Activated naive CD4-positive, alpha-beta T cell treated with anti-CD3 and anti-CD28 coated beads, Interleukin-2, amount 50 U/mL, for 24 hours (primary cell): Measurements from ENCODE around the gene TMEM132D.

ENCODE experiments used
- H3K27ac Mint-ChIP-seq: one replicate; pipeline ENCODE4 v1.8.0; 2021; ENCODE audit warnings: mild to moderate bottlenecking, mixed read lengths
- H3K27me3 Mint-ChIP-seq: one replicate; pipeline ENCODE4 v1.8.0; 2021; ENCODE audit warnings: mixed read lengths
- H3K36me3 Mint-ChIP-seq: one replicate; pipeline ENCODE4 v1.8.0; 2021; ENCODE audit warnings: mixed read lengths
- H3K4me1 Mint-ChIP-seq: one replicate; pipeline ENCODE4 v1.8.0; 2021; ENCODE audit warnings: mixed read lengths
- H3K4me3 Mint-ChIP-seq: one replicate; pipeline ENCODE4 v1.8.0; 2021; ENCODE audit warnings: mild to moderate bottlenecking, mixed read lengths
- H3K9me3 Mint-ChIP-seq: one replicate; pipeline ENCODE4 v1.8.0; 2021; ENCODE audit warnings: mixed read lengths

The TMEM132D gene

DNA sequence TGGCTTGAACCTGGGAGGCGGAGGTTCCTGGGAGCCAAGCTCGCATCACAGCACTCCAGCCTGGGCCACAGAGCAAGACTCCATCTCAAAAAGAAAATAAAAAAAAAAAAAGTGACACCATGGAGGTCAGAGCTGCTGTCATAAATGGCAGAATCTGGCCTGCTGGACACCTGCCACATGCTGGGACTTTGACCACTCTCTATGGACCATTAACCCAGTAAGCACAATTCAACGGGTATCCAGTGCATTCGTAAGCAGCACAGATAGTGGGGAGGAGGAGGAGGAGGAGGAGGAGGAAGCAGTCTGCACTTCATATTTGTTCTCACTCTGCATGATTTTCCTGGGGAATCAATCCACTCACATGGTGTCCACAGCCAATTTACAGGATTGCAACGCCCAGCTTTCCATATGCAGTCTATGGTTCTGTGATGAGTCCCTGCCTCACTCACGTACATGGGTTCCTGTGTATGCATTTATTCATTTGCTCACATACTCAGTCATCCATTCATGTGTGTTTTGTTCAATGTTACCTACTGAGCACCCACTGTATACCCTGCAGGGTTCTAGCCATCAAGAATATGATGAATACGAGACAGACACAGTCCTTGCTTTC, 723.8 kb downstream of the TMEM132D start:
- Mint-ChIP-seq H3K9me3 (no peaks in the 10 kb centered on the region), H3K4me3 (no peak overlapping the region), H3K36me3 (no peaks in the 10 kb centered on the region), H3K27ac (no peak overlapping the region), H3K4me1 (no peaks in the 10 kb centered on the region), H3K27me3 (no peaks in the 10 kb centered on the region)

- H3K36me3 Mint-ChIP-seq = no peaks in the 10 kb centered on the region
- H3K4me1 Mint-ChIP-seq = no peaks in the 10 kb centered on the region
- H3K27me3 Mint-ChIP-seq = no peaks in the 10 kb centered on the region
- no peak overlapping the region for H3K27ac Mint-ChIP-seq
- peaks cover 14% of the 10 kb centered on the region for H3K9me3 Mint-ChIP-seq
- H3K4me3 Mint-ChIP-seq = no peak overlapping the region
Measured at GRCh38 chr12:129169928-129170327, 733.9 kb downstream of the TMEM132D start.

- peaks cover 8% of the 10 kb centered on the region for H3K9me3 Mint-ChIP-seq
- no peaks in the 10 kb centered on the region for H3K4me1 Mint-ChIP-seq
- H3K27me3 Mint-ChIP-seq = no peaks in the 10 kb centered on the region
- no peak overlapping the region for H3K4me3 Mint-ChIP-seq
- H3K27ac Mint-ChIP-seq = no peak overlapping the region
- no peaks in the 10 kb centered on the region for H3K36me3 Mint-ChIP-seq
Measured at GRCh38 chr12:129163861-129164260, 740.0 kb downstream of the TMEM132D start.

DNA sequence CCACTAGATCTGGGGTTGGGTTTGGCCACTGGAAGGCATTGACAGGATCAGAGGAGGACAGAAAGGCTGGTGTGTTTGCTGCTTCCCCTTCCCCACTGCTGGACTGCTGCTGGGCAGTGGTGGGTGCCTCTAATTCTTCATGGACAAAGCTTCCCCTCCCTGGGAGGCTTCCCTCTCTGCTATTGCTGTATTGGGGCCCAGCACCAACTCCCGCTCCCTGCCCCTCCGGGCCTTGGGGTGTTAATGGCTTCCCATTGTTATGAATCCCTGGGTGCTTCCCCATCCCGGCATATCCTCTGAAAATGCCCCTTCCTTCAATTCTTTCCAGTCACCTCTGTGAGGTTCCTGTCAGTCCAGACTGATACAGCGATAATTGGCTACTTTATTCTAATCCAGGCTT, 740.4 kb downstream of the TMEM132D start:
- Mint-ChIP-seq H3K4me1 (no peaks in the 10 kb centered on the region), H3K9me3 (peaks cover 6% of the 10 kb centered on the region), H3K27me3 (no peaks in the 10 kb centered on the region), H3K27ac (no peak overlapping the region), H3K36me3 (no peaks in the 10 kb centered on the region), H3K4me3 (no peak overlapping the region)

- Mint-ChIP-seq H3K9me3 (peaks cover 7% of the 10 kb centered on the region), H3K4me1 (no peaks in the 10 kb centered on the region), H3K36me3 (no peaks in the 10 kb centered on the region), H3K27me3 (no peaks in the 10 kb centered on the region), H3K4me3 (no peak overlapping the region), H3K27ac (no peak overlapping the region)
Measured at GRCh38 chr12:129162805-129163204, 741.0 kb downstream of the TMEM132D start.

- H3K4me1 Mint-ChIP-seq = no peaks in the 10 kb centered on the region
- no peaks in the 10 kb centered on the region for H3K36me3 Mint-ChIP-seq
- no peak overlapping the region for H3K27ac Mint-ChIP-seq
- no peaks in the 10 kb centered on the region for H3K27me3 Mint-ChIP-seq
- H3K4me3 Mint-ChIP-seq = no peak overlapping the region
- peaks cover 8% of the 10 kb centered on the region for H3K9me3 Mint-ChIP-seq
Measured at GRCh38 chr12:129161511-129161910, 742.3 kb downstream of the TMEM132D start.

GRCh38 chr12:129160282-129160681, 743.5 kb downstream of the TMEM132D start:
- no peaks in the 10 kb centered on the region for H3K27me3 Mint-ChIP-seq
- H3K36me3 Mint-ChIP-seq = no peaks in the 10 kb centered on the region
- H3K4me3 Mint-ChIP-seq = no peak overlapping the region
- H3K4me1 Mint-ChIP-seq = no peaks in the 10 kb centered on the region
- H3K27ac Mint-ChIP-seq = no peak overlapping the region
- H3K9me3 Mint-ChIP-seq = peaks cover 8% of the 10 kb centered on the region

DNA sequence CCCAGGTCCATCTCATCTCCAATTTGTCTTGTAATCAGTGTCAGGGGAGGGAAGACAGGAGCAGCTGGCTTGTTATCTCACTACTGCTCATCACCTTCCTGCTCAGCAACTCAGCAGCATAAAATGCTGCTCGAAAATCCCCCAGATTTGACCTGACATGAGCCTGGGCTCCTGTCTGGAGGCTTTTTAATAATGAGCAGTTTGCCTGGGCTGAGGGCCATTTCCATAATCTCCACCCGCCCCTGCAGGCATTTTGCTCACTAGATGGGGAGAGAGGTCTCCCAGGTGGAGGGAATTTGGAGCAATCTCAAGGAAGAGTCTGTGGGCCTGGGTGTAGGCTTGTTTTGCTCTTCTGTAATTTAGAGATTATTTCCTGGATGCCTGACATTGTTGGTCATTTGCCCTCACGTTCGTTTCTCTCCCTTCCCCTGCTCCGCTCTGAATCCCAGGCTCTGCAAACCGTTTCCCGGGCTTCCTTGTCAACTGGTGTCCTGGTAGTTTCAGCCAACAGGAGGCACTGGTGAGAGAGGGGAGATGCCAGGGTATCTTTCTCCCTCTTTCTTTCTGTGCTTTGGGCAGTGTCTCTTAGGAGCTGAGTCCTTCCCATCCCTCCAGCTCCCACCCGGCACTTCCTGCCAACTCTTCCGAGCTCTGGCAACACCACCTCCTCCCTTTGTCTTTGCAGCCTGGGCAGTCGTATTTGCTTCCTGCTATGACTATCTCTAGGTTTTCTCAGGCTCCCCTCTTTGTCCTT, 751.3 kb downstream of the TMEM132D start:
- no peaks in the 10 kb centered on the region for H3K27me3 Mint-ChIP-seq
- H3K4me3 Mint-ChIP-seq = no peak overlapping the region
- H3K27ac Mint-ChIP-seq = no peak overlapping the region
- no peaks in the 10 kb centered on the region for H3K9me3 Mint-ChIP-seq
- no peaks in the 10 kb centered on the region for H3K4me1 Mint-ChIP-seq
- H3K36me3 Mint-ChIP-seq = no peaks in the 10 kb centered on the region

DNA sequence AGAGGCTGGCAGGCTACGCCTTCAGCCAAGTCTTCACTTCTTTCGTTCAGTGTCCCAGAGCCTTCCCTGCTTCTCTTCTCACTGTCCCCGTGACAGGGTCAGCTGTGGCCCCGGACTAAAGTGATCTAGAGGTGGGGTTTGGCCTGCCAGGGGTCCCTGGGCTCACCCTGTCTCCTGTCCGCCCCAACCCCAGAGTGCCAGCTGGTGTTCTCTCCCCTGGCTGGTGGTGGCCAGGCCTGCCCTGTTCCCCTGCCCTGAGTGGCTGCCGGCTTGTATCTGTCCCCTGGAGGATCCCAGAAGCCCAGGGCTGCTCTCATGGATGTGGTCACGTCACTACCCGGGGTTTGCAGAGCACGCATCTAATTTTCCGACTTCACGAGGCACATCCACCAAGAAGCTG, 753.1 kb downstream of the TMEM132D start:
- H3K27me3 Mint-ChIP-seq = no peaks in the 10 kb centered on the region
- H3K4me3 Mint-ChIP-seq = no peak overlapping the region
- no peaks in the 10 kb centered on the region for H3K36me3 Mint-ChIP-seq
- H3K4me1 Mint-ChIP-seq = no peaks in the 10 kb centered on the region
- H3K27ac Mint-ChIP-seq = no peak overlapping the region
- H3K9me3 Mint-ChIP-seq = peaks cover 8% of the 10 kb centered on the region

GRCh38 chr12:129145381-129145780, 758.4 kb downstream of the TMEM132D start:
- Mint-ChIP-seq H3K27me3 (no peaks in the 10 kb centered on the region), H3K9me3 (peaks cover 8% of the 10 kb centered on the region), H3K27ac (no peak overlapping the region), H3K36me3 (no peaks in the 10 kb centered on the region), H3K4me3 (no peak overlapping the region), H3K4me1 (no peaks in the 10 kb centered on the region)

GRCh38 chr12:129138776-129139175, 765.0 kb downstream of the TMEM132D start:
- Mint-ChIP-seq H3K9me3 (no peaks in the 10 kb centered on the region), H3K36me3 (no peaks in the 10 kb centered on the region), H3K27ac (no peak overlapping the region), H3K4me1 (no peaks in the 10 kb centered on the region), H3K27me3 (no peaks in the 10 kb centered on the region), H3K4me3 (no peak overlapping the region)

GRCh38 chr12:129136694-129137325, 767.0 kb downstream of the TMEM132D start:
- no peaks in the 10 kb centered on the region for H3K9me3 Mint-ChIP-seq
- H3K27me3 Mint-ChIP-seq = no peaks in the 10 kb centered on the region
- H3K4me3 Mint-ChIP-seq = no peak overlapping the region
- no peaks in the 10 kb centered on the region for H3K36me3 Mint-ChIP-seq
- H3K4me1 Mint-ChIP-seq = no peaks in the 10 kb centered on the region
- no peak overlapping the region for H3K27ac Mint-ChIP-seq

DNA sequence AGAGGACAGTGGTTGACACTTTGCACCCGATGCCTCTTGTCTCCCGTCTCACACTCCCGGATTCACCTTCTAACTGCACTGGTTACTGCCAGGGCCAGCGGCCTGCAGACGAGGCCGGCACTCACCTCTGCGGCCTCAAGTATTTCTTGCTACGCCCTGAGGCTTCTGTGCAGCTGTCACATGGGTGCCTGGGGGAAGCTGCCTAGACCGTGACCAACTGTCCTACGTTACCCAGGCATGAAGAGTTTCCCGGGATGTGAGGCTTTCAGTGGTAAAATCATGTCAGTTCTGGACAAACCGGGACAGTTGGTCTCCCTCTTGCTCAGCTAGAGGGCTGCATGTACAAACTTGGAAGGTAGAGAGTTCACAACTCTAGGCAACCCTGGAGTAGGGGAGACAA, 776.1 kb downstream of the TMEM132D start:
- Mint-ChIP-seq H3K9me3 (no peaks in the 10 kb centered on the region), H3K4me1 (no peaks in the 10 kb centered on the region), H3K27ac (no peak overlapping the region), H3K36me3 (no peaks in the 10 kb centered on the region), H3K4me3 (no peak overlapping the region), H3K27me3 (no peaks in the 10 kb centered on the region)

DNA sequence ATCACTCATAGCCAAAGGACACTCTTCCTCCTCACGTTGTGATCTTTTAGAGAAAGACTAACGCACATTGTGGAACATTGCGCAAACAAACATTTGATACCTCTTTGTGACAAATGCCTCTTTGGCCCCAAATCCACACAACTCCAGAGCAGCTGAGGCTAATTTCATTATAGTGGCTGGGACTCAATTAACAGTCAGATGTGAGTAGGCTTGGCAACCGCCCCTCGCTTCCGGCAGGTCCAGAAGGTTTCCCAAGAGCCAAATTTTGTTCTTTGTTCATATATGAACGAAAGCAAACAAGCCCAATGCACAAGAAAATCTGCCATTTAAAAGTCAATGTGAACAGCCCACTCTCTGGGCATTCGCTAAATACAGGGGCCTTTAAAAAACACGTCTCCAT, 776.6 kb downstream of the TMEM132D start:
- Mint-ChIP-seq H3K27me3 (no peaks in the 10 kb centered on the region), H3K36me3 (no peaks in the 10 kb centered on the region), H3K27ac (no peak overlapping the region), H3K4me3 (no peak overlapping the region), H3K4me1 (no peaks in the 10 kb centered on the region), H3K9me3 (no peaks in the 10 kb centered on the region)

GRCh38 chr12:129119537-129119936, 784.3 kb downstream of the TMEM132D start:
- no peaks in the 10 kb centered on the region for H3K4me1 Mint-ChIP-seq
- no peak overlapping the region for H3K27ac Mint-ChIP-seq
- H3K36me3 Mint-ChIP-seq = no peaks in the 10 kb centered on the region
- H3K4me3 Mint-ChIP-seq = no peak overlapping the region
- H3K27me3 Mint-ChIP-seq = no peaks in the 10 kb centered on the region
- peaks cover 19% of the 10 kb centered on the region for H3K9me3 Mint-ChIP-seq

GRCh38 chr12:129115558-129115957, 788.3 kb downstream of the TMEM132D start:
- Mint-ChIP-seq H3K27me3 (no peaks in the 10 kb centered on the region), H3K36me3 (no peaks in the 10 kb centered on the region), H3K4me3 (no peak overlapping the region), H3K9me3 (peaks cover 19% of the 10 kb centered on the region), H3K27ac (no peak overlapping the region), H3K4me1 (no peaks in the 10 kb centered on the region)
